Osteoblast (primary cell): ENCODE data around the gene HEXD. TPM values are rescaled to one million over a fixed set of nuclear protein-coding genes. Genes with fewer than 3 reads are reported as not detected.
"Not testable (repeated sequence)": the region's sequence is repeated elsewhere in the genome, so short reads cannot be mapped to it uniquely, and the experiment has no call there.

Experiments used
- DNase-seq: peaks from one replicate; pipeline ENCODE4 v3.0.0; 2011; ENCODE audit warnings: low spot score, mixed read lengths; ENCODE audit not compliant: insufficient read length; ENCODE audit errors: missing footprints
- H2AFZ ChIP-seq: 2 replicates; pipeline ENCODE4 v1.6.0; 2011; ENCODE audit warnings: mild to moderate bottlenecking, low read length
- H3K27ac ChIP-seq: 2 replicates; pipeline ENCODE4 v1.5.1; 2011; ENCODE audit warnings: mild to moderate bottlenecking, low read depth, low read length, moderate library complexity
- H3K27me3 ChIP-seq: 2 replicates; pipeline ENCODE4 v1.6.0; 2012; ENCODE audit warnings: mild to moderate bottlenecking, control low read depth, inconsistent platforms, low read length, moderate library complexity; ENCODE audit not compliant: insufficient read depth
- H3K36me3 ChIP-seq: 2 replicates; pipeline ENCODE4 v1.5.1; 2011; ENCODE audit warnings: mild to moderate bottlenecking, low read length, control low read depth, moderate library complexity; ENCODE audit not compliant: insufficient read depth
- H3K4me1 ChIP-seq: 2 replicates; pipeline ENCODE4 v1.5.1; 2011; ENCODE audit warnings: mild to moderate bottlenecking, low read length, control low read depth, moderate library complexity; ENCODE audit not compliant: insufficient read depth
- H3K4me2 ChIP-seq: 2 replicates; pipeline ENCODE4 v1.6.0; 2011; ENCODE audit warnings: mild to moderate bottlenecking, low read length; ENCODE audit not compliant: insufficient read depth
- H3K4me3 ChIP-seq: fragments of 200-600 bp; sonication (generic); 3 replicates; pipeline ENCODE4 v1.5.1; 2012; ENCODE audit warnings: mild to moderate bottlenecking, low read length, inconsistent platforms; ENCODE audit not compliant: insufficient read depth
- H3K79me2 ChIP-seq: 2 replicates; pipeline ENCODE4 v1.6.0; 2012; ENCODE audit warnings: mild to moderate bottlenecking, low read length, control low read depth, inconsistent platforms; ENCODE audit not compliant: insufficient read depth
- H3K9me3 ChIP-seq: 2 replicates; pipeline ENCODE4 v1.5.1; 2011; ENCODE audit warnings: low read depth, low read length, control low read depth
- H4K20me1 ChIP-seq: 2 replicates; pipeline ENCODE4 v1.6.0; 2012; ENCODE audit warnings: mild to moderate bottlenecking, low read length, control low read depth; ENCODE audit not compliant: insufficient read depth
- total RNA-seq: library from RNA; depleted of rRNA; stranded (reverse); fragments of >200 nt; gene quantifications from 2 replicates; pipeline ENCODE4 v1.2.3, GENCODE V29; 2012
- TF ChIP-seq, protein P1 (sequence below): IDR thresholded peaks from 2 replicates; pipeline ENCODE4 v1.5.1; 2011; ENCODE audit warnings: mild to moderate bottlenecking, low read depth, low read length, moderate library complexity; ENCODE audit errors: extremely low read depth

The HEXD gene
- total RNA-seq, 1 donor: 20.3 TPM

DNA sequence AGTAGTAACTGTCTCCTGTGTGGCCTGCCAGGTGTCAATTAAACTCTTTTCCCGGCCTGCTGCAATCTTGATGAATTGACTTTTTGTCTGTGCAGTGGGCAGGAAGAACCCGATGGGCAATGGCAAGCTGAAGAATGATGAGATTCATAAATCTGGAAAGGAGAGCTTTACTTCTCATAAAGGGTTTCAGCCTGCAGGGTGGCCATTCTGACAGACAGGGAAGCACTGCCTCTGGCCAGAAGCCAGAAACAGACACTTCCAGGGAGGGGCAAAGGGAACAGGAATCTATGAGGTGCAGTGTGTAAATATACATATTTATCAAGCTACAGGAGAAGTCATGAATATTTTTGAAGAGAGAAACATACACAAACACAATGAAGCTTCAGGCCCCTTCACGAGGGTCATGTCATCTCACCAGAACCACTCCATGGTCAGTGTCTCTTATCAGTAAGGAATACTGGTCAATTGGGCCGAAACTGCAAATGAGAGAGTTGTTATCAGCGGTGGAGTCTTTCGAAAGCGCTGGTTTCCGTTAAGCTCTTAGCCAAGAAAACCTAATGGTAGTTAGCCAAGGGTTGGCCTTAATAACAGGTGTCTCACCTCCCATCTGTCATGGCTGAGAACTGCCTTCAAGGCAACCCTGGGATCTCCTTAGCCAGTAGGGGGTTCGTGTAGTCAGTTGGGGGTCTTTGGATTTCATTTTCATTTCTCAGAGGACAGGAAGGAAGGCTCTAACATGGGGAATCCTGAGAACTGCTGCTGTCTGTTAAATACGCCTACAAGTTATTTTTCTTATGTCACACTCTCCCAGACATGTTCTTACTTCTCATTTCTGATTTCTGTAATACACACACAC lies 39.2 kb downstream of the HEXD start:
- Histone ChIP-seq H3K27ac (peak overlapping the region; percentile 97), H3K9me3 (no peaks in the 10 kb centered on the region), H3K4me3 (peak overlapping the region; percentile 83), H3K36me3 (peaks cover 10% of the 10 kb centered on the region), H3K4me1 (peaks cover 12% of the 10 kb centered on the region), H4K20me1 (no peaks in the 10 kb centered on the region), H2AFZ (peak overlapping the region; percentile 52), H3K27me3 (no peaks in the 10 kb centered on the region), H3K79me2 (peaks cover 7% of the 10 kb centered on the region), H3K4me2 (peak overlapping the region; percentile 97)
- peak; percentile 58 for DNase-seq
- TF ChIP-seq, protein P1, sequence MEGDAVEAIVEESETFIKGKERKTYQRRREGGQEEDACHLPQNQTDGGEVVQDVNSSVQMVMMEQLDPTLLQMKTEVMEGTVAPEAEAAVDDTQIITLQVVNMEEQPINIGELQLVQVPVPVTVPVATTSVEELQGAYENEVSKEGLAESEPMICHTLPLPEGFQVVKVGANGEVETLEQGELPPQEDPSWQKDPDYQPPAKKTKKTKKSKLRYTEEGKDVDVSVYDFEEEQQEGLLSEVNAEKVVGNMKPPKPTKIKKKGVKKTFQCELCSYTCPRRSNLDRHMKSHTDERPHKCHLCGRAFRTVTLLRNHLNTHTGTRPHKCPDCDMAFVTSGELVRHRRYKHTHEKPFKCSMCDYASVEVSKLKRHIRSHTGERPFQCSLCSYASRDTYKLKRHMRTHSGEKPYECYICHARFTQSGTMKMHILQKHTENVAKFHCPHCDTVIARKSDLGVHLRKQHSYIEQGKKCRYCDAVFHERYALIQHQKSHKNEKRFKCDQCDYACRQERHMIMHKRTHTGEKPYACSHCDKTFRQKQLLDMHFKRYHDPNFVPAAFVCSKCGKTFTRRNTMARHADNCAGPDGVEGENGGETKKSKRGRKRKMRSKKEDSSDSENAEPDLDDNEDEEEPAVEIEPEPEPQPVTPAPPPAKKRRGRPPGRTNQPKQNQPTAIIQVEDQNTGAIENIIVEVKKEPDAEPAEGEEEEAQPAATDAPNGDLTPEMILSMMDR: no peak

DNA sequence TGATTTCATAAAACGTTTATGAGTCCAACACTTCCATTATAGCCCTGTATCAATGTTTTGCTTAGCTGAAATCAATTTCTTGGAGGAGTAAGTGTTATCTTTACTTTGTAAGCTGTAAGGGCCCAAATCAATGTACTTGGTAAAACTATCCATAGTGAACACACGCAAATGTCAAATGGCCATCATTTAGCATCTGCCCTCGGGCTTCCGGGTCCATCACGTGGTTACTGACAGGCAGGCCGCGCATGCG lies 39.7 kb downstream of the HEXD start:
- peak overlapping the region; percentile 83 for H3K4me3 ChIP-seq
- TF ChIP-seq, protein P1: no peak
- no peak for DNase-seq

GRCh38 chr17:82458179-82458884 lies 40.2 kb downstream of the HEXD start, which contains the start of gene NARF:
NARF (plus strand) TSS chr17:82458741; CDS start chr17:82458804, 63 bp downstream.
- peak within 1 kb of the TSS; percentile 97 for H3K4me2 ChIP-seq
- peak; percentile 100 for DNase-seq
- H3K79me2 ChIP-seq: peaks cover 7% of the 10 kb centered on the region
- H3K4me1 ChIP-seq: peaks cover 12% of the 10 kb centered on the region
- H3K27me3 ChIP-seq: no peaks in the 10 kb centered on the region
- no peaks in the 10 kb centered on the region for H3K9me3 ChIP-seq
- H3K36me3 ChIP-seq: peaks cover 13% of the 10 kb centered on the region
- H2AFZ ChIP-seq: peak within 1 kb of the TSS; percentile 75
- TF ChIP-seq, protein P1: no peak
- H4K20me1 ChIP-seq: no peaks in the 10 kb centered on the region
- peak within 1 kb of the TSS; percentile 97 for H3K27ac ChIP-seq
- H3K4me3 ChIP-seq: peak within 1 kb of the TSS; percentile 83

More for the DNA sequence above, 39.7 kb downstream of the HEXD start:
- Histone ChIP-seq H3K4me1 (peaks cover 12% of the 10 kb centered on the region), H4K20me1 (no peaks in the 10 kb centered on the region), H3K79me2 (peaks cover 7% of the 10 kb centered on the region), H3K36me3 (peaks cover 12% of the 10 kb centered on the region), H3K9me3 (no peaks in the 10 kb centered on the region), H2AFZ (peak overlapping the region; percentile 52), H3K27ac (peak overlapping the region; percentile 97), H3K4me2 (peak overlapping the region; percentile 97), H3K27me3 (no peaks in the 10 kb centered on the region)

- peak overlapping the region; percentile 60 for H3K27ac ChIP-seq
- no peaks in the 10 kb centered on the region for H3K9me3 ChIP-seq
- peaks cover 7% of the 10 kb centered on the region for H3K79me2 ChIP-seq
- peak; percentile 91 for DNase-seq
- H3K4me3 ChIP-seq: peak overlapping the region; percentile 83
- TF ChIP-seq, protein P1: no peak
- H3K4me1 ChIP-seq: peaks cover 12% of the 10 kb centered on the region
- H4K20me1 ChIP-seq: no peaks in the 10 kb centered on the region
- peak overlapping the region; percentile 97 for H3K4me2 ChIP-seq
- H2AFZ ChIP-seq: peak overlapping the region; percentile 75
- no peaks in the 10 kb centered on the region for H3K27me3 ChIP-seq
- peaks cover 15% of the 10 kb centered on the region for H3K36me3 ChIP-seq
Observed at GRCh38 chr17:82458885-82459424, 40.8 kb downstream of the HEXD start.

DNA sequence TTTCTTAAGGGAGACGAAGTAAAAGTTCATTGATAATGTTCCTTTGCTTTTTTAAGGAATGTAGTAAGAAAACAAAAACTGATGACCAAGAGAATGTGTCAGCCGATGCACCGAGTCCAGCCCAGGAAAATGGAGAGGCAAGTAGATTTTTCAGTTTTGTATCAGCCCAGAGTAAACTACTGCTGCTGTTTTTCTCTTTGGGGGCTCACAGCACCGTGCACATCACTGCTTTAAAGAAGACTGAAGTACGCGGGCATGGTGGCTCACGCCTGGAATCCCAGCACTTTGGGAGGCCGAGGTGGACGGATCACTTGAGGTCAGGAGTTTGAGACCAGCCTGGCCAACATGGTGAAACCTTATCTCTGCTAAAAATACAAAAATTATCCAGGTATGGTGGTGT lies 41.8 kb downstream of the HEXD start:
- H3K9me3 ChIP-seq, H3K27ac ChIP-seq, H4K20me1 ChIP-seq, H3K27me3 ChIP-seq, H3K79me2 ChIP-seq, H2AFZ ChIP-seq, H3K4me3 ChIP-seq: not testable (repeated sequence)
- Histone ChIP-seq H3K4me1 (peaks cover 12% of the 10 kb centered on the region), H3K4me2 (peak overlapping the region; percentile 97), H3K36me3 (peaks cover 25% of the 10 kb centered on the region)
- DNase-seq: peak; percentile 75
